ENCODE results near the gene USP14.
"Not testable (repeated sequence)": the region's sequence is repeated elsewhere in the genome, so short reads cannot be mapped to it uniquely, and the experiment has no call there.

Gene USP14

GRCh38 chr18:158128-159036 lies at the start of gene USP14:
USP14 (plus strand) TSS chr18:158557; CDS start chr18:158699, 142 bp downstream.
- peak; percentile 93 to 98 (median 97) for DNase-seq (ENCODE audit: low read depth in 3 of 3)

GRCh38 chr18:108665-109063 lies 49.7 kb upstream of the USP14 start:
- DNase-seq (ENCODE audit: low read depth in 3 of 3) = not testable (repeated sequence)

GRCh38 chr18:109130-109921 lies 49.0 kb upstream of the USP14 start:
- DNase-seq (ENCODE audit: low read depth in 3 of 3) = not testable (repeated sequence)

- DNase-seq (ENCODE audit: low read depth in 3 of 3) = not testable (repeated sequence)
Observed at GRCh38 chr18:109922-110261, 48.5 kb upstream of the USP14 start.

GRCh38 chr18:110351-111201 lies 47.8 kb upstream of the USP14 start:
- DNase-seq (ENCODE audit: low read depth in 3 of 3) = peak in 1 of 3 donors; percentile 40

- peak in 2 of 3 donors; percentile 55 to 57 for DNase-seq (ENCODE audit: low read depth in 3 of 3)
Observed at GRCh38 chr18:111306-112014, 46.9 kb upstream of the USP14 start.

DNA sequence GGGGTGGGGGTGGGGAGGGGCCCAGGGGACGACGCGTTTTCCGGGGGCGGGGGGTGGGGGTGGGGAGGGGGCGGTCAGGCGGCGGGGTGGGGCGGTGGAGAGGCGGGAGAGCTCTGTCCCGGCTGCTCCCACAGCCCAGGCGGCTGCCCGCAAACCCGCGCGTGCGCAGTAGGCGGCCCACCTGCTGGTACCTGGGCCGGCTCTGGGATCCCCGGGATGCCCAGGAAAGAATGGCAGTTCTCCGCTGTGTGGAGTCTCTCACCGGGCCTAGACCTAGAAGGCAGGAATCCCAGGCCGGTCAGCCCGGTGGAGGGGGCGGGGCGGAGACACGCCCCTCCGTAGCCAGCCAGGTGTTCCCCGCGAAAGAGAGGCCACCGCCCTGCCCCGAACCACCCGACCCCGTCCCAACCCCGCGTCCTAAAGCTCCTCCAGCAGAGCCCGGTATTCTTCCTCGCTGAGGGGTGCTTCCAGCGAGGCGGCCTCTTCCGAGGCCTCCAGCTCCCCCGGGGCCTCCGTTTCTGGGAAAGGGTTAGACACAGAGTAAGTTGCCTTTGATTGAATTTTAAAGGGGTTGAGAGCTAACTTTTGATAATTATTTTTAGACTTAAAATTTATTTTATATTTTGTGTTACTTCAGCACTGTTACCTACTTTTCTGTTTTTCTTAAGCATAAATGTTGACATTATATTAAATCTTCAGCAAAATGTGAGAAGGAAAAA lies 46.2 kb upstream of the USP14 start:
- DNase-seq (ENCODE audit: low read depth in 3 of 3) = not testable (repeated sequence)

- not testable (repeated sequence) for DNase-seq (ENCODE audit: low read depth in 3 of 3)
Observed at GRCh38 chr18:120539-121260, 37.7 kb upstream of the USP14 start.

DNA sequence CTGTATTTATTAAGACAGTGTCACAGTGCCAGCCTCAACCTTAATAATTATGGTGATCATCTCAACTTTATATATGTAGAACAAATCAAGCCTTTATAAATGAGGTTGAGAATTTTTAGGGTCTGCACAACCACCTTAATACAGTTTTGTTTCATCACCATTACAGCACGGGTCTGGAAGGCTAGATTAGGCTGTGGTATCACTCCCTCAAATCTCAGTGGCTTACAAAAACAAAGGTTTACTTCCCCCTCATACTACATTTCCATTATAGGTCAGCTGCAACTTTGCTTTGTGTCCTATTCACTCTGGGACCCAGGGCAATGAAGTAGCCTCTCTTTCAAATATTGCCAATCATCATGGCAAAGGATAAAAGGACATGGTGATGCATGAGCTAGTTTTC lies 23.3 kb upstream of the USP14 start:
- no peak for DNase-seq (ENCODE audit: low read depth in 3 of 3)

GRCh38 chr18:136433-136832 lies 21.9 kb upstream of the USP14 start:
- DNase-seq (ENCODE audit: low read depth in 3 of 3) = no peak

- no peak for DNase-seq (ENCODE audit: low read depth in 3 of 3)
Observed at GRCh38 chr18:137327-137726, 21.0 kb upstream of the USP14 start.

GRCh38 chr18:140670-141266 lies 17.6 kb upstream of the USP14 start:
- DNase-seq (ENCODE audit: low read depth in 3 of 3) = no peak

- DNase-seq (ENCODE audit: low read depth in 3 of 3) = not testable (repeated sequence)
Observed at GRCh38 chr18:142624-143296, 15.6 kb upstream of the USP14 start.

DNA sequence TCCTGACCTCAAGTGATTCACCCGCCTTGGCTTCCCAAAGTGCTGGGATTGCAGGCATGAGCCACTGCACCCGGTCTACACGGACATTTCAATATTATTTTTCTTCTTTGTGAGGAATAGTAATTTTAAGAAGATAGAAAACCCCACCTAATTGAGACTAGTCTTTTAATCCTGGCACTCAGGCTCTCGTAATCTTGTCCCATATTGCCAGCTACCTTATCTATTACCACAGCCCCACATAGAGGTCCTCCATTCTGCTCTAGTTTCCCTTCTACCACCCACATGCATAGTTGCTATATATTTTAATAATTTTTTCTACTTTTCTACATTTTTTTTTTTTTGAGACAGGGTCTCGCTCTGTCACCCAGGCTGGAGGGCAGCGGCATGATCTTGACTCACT lies 9.5 kb upstream of the USP14 start:
- no peak for DNase-seq (ENCODE audit: low read depth in 3 of 3)

GRCh38 chr18:154151-154550 lies 4.2 kb upstream of the USP14 start:
- no peak for DNase-seq (ENCODE audit: low read depth in 3 of 3)

DNA sequence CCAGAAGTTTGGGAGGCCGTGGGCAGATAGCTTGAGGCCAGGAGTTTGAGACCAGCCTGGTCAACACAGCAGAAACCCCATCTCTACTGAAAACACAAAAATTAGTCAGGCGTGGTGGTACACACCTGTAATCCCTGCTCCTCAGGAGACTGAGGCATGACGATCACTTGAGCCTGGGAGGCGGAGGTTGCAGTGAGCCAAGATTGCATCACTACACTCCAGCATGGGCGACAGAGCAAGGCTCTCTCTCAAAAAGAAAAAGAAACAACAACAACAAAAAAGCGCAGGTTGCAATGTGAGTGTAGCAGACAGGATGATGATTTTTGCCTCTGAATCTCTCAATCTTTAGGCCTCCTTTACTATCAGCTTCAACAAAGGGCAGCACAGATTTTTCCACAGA lies 2.7 kb upstream of the USP14 start:
- no peak for DNase-seq (ENCODE audit: low read depth in 3 of 3)

DNA sequence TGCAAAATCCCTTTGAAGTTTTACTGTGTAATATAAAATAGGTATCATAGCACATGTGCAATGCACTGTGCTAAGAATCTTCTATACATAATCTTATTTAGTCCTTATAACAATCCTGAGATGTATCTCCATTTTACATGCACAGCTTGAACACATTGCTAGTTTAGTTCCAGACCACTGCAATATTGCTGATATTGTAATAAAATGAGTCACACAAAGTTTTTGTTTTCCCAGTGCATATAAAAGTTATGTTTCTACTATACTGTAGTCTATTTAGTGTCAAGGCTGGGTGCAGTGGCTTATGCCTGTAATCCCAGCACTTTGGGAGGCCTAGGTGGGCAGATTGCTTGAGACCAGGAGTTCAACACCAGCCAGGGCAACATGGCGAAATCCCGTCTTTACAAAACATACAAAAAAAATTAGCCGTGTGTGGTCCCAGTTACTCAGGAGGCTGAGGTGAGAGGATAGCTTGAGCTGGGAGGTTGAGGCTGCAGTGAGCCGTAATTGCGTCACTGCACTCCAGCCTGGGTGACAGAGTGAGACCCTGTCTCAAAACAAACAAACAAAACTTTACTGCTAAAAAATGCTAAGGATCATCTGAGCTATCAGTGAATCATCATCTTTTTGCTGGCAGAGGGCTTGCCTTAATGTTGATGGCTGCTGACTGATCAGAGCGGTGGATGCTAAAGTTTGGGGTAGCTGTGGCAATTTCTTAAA lies 1.7 kb upstream of the USP14 start:
- no peak for DNase-seq (ENCODE audit: low read depth in 3 of 3)

GRCh38 chr18:159037-159652 lies 788 bp downstream of the USP14 start:
- no peak for DNase-seq (ENCODE audit: low read depth in 3 of 3)

Measured in stimulated activated CD4-positive, alpha-beta T cell treated with anti-CD3 and anti-CD28 coated beads, TNF-alpha, amount 100 ng/mL, for 48 hours (primary cell).